IMR-90 (cell line): Measurements from ENCODE around the gene DOCK4. TPM values are rescaled to one million over a fixed set of nuclear protein-coding genes. Genes with fewer than 3 reads are reported as not detected.

Experiments used
- ATAC-seq: fragments of 200-7000 bp; cut with Tn5 transposase; 2 replicates; pipeline ENCODE4 v1.9.1; 2020; ENCODE audit warnings: low read depth, mild to moderate bottlenecking, moderate library complexity
- BruUV-seq: library from RNA; stranded (reverse); fragments of 400-500 nt; replicated peaks from 2 replicates; lab custom pipeline; 2021; lab: Mats Ljungman, UMichigan
- CTCF ChIA-PET: fragments of 300-600 bp; formaldehyde crosslinking; extraction: SDS; loops from one replicate; lab custom pipeline; 2021; ENCODE audit warnings: antibody characterized with exemption; lab: Yijun Ruan, JAX
- POLR2A ChIA-PET: fragments of 300-600 bp; sonication (Branson Sonifier 250); formaldehyde crosslinking; loops from one replicate; lab custom pipeline; 2022; ENCODE audit warnings: antibody characterized with exemption; ENCODE audit not compliant: unreplicated experiment; lab: Charles Lee
- DNase-seq: peaks from one replicate; pipeline ENCODE4 v3.0.0; 2013
- H2AFZ ChIP-seq: replicated peaks from 2 replicates; pipeline ENCODE3; 2013; ENCODE audit warnings: low read length, mild to moderate bottlenecking; ENCODE audit not compliant: poor library complexity
- H2AK5ac ChIP-seq: 2 replicates; pipeline ENCODE4 v1.6.1; 2013; ENCODE audit warnings: low read depth, low read length, inconsistent platforms
- H2AK9ac ChIP-seq: replicated peaks from 2 replicates; pipeline ENCODE3; 2013; ENCODE audit warnings: mild to moderate bottlenecking, low read depth, low read length, moderate library complexity; ENCODE audit not compliant: poor library complexity
- H2BK120ac ChIP-seq: 2 replicates; pipeline ENCODE4 v1.6.1; 2013; ENCODE audit warnings: low read depth, low read length, inconsistent platforms
- H2BK15ac ChIP-seq: 3 replicates; pipeline ENCODE4 v1.6.1; 2013; ENCODE audit warnings: low read depth, low read length, inconsistent platforms
- H2BK20ac ChIP-seq: 2 replicates; pipeline ENCODE4 v1.6.1; 2013; ENCODE audit warnings: low read depth, mild to moderate bottlenecking, inconsistent platforms, low read length, moderate library complexity
- H2BK5ac ChIP-seq: 2 replicates; pipeline ENCODE4 v1.6.1; 2013; ENCODE audit warnings: mild to moderate bottlenecking, low read depth, low read length, inconsistent platforms; ENCODE audit not compliant: poor library complexity, severe bottlenecking
- H3K14ac ChIP-seq: replicated peaks from 2 replicates; pipeline ENCODE4 v1.6.1; 2013; ENCODE audit warnings: low read depth, low read length, inconsistent platforms
- H3K18ac ChIP-seq: 2 replicates; pipeline ENCODE4 v1.6.1; 2013; ENCODE audit warnings: low read depth, low read length, control low read depth
- H3K23ac ChIP-seq: 2 replicates; pipeline ENCODE4 v1.6.1; 2013; ENCODE audit warnings: low read depth, low read length, inconsistent platforms
- H3K27ac ChIP-seq: 2 replicates; pipeline ENCODE4 v1.5.1; 2013; ENCODE audit warnings: mild to moderate bottlenecking, control low read depth, low read length; ENCODE audit not compliant: insufficient read depth
- H3K27me3 ChIP-seq: 2 replicates; pipeline ENCODE4 v1.6.1; 2013; ENCODE audit warnings: low read length; ENCODE audit not compliant: control insufficient read depth, insufficient read depth
- H3K36me3 ChIP-seq: 2 replicates; pipeline ENCODE4 v1.6.1; 2013; ENCODE audit warnings: low read length, mixed read lengths; ENCODE audit not compliant: control insufficient read depth, insufficient read depth
- H3K4ac ChIP-seq: 2 replicates; pipeline ENCODE4 v1.6.1; 2013; ENCODE audit warnings: low read depth, low read length, inconsistent platforms
- H3K4me1 ChIP-seq: 2 replicates; pipeline ENCODE4 v1.6.1; 2013; ENCODE audit warnings: low read length, mixed read lengths; ENCODE audit not compliant: control insufficient read depth, insufficient read depth
- H3K4me2 ChIP-seq: 2 replicates; pipeline ENCODE4 v1.6.1; 2013; ENCODE audit warnings: low read depth, mild to moderate bottlenecking, control low read depth, low read length, moderate library complexity
- H3K4me3 ChIP-seq: 2 replicates; pipeline ENCODE4 v1.5.1; 2013; ENCODE audit warnings: low read depth, mild to moderate bottlenecking, control low read depth, low read length, moderate library complexity; ENCODE audit not compliant: insufficient read depth
- H3K56ac ChIP-seq: 2 replicates; pipeline ENCODE4 v1.6.1; 2013; ENCODE audit warnings: low read length, inconsistent platforms; ENCODE audit not compliant: insufficient read depth; ENCODE audit errors: extremely low read depth
- H3K79me1 ChIP-seq, 2 experiments: 2 replicates each; pipeline ENCODE4 v1.6.1; 2013; ENCODE audit warnings: low read length in 2 of 2, inconsistent platforms in 1 of 2, low read depth in 1 of 2
- H3K9ac ChIP-seq: 2 replicates; pipeline ENCODE4 v1.6.1; 2013; ENCODE audit warnings: low read depth, low read length, control low read depth
- H3K9me1 ChIP-seq: 2 replicates; pipeline ENCODE4 v1.6.1; 2013; ENCODE audit warnings: low read length, inconsistent platforms; ENCODE audit not compliant: insufficient read depth
- H3K9me3 ChIP-seq: 2 replicates; pipeline ENCODE4 v1.6.1; 2013; ENCODE audit warnings: low read length; ENCODE audit not compliant: control insufficient read depth, insufficient read depth
- H4K20me1 ChIP-seq: 2 replicates; pipeline ENCODE4 v1.6.1; 2013; ENCODE audit warnings: low read length, inconsistent platforms; ENCODE audit not compliant: insufficient read depth
- H4K5ac ChIP-seq: 2 replicates; pipeline ENCODE4 v1.6.1; 2013; ENCODE audit warnings: mild to moderate bottlenecking, low read depth, low read length, control low read depth
- H4K8ac ChIP-seq, 2 experiments: 2 replicates each; pipeline ENCODE4 v1.6.1; 2013; ENCODE audit warnings: low read depth in 2 of 2, low read length in 2 of 2, control low read depth in 1 of 2, inconsistent platforms in 1 of 2
- H4K91ac ChIP-seq: 2 replicates; pipeline ENCODE4 v1.6.1; 2013; ENCODE audit warnings: low read depth, low read length, inconsistent platforms; ENCODE audit not compliant: insufficient read depth
- RAD21 ChIP-seq: IDR thresholded peaks from 2 replicates; pipeline ENCODE4 v1.6.1; 2012; ENCODE audit warnings: low read length, improper control_type of control experiment
- WGBS, 2 experiments: methylation state at CpG; one replicate each; pipeline versions ENCODE4 v1.1.5 to v1.1.7; 2013; ENCODE audit warnings: missing lambda C conversion rate in 2 of 2; ENCODE audit not compliant: insufficient read length in 1 of 2; ENCODE audit errors: extremely low coverage in 2 of 2; 5-methylcytosine and 5-hydroxymethylcytosine counted together
- dilution Hi-C: fragments of 300-500 bp; cut with HindIII; formaldehyde crosslinking; loops from one replicate; pipeline ENCODE4 v1.14.3; 2018; ENCODE audit warnings: low sequenced_read_pairs; ENCODE audit not compliant: unreplicated experiment
- in situ Hi-C: fragments of 300-500 bp; cut with MboI; formaldehyde crosslinking; loops from 3 replicates; pipeline ENCODE4 v1.14.3; 2019; ENCODE audit warnings: low sequenced_read_pairs, inconsistent platforms, mixed read lengths
- intact Hi-C: fragments of 100-400 bp; cut with micrococcal nuclease; formaldehyde crosslinking; loops from 2 replicates; pipeline ENCODE4 v1.10.0; 2022
- polyA plus RNA-seq, 3 experiments: library from polyadenylated mRNA; depleted of rRNA; stranded (reverse); fragments of >200 nt; gene quantifications; 2 replicates each; pipeline ENCODE4 v1.2.3, GENCODE V29; 2012; ENCODE audit warnings: low replicate concordance in 1 of 3
- total RNA-seq: library from RNA; depleted of rRNA; stranded (reverse); fragments of >200 nt; gene quantifications from 2 replicates; pipeline ENCODE4 v1.2.3, GENCODE V29; 2012

Gene DOCK4
- total and polyA plus RNA-seq, 2 of the 4 experiments (the other 2 are of a cell fraction): 4.4 to 12.2 TPM

- Histone ChIP-seq H2AK9ac (no peak overlapping the region), H2AK5ac (no peak overlapping the region), H3K4me1 (peaks cover 2% of the 10 kb centered on the region; the same call in 1 of the 2 replicates), H4K5ac (no peak overlapping the region), H3K79me1 (peaks cover 3 to 8% of the 10 kb centered on the region in 2 experiments; a peak in 3 of 4 replicates), H2AFZ (no peak overlapping the region), H3K9me1 (no peaks in the 10 kb centered on the region), H2BK15ac (no peak overlapping the region), H3K27me3 (no peaks in the 10 kb centered on the region), H4K20me1 (no peaks in the 10 kb centered on the region; the same call in 1 of the 2 replicates), H3K4ac (no peak overlapping the region), H3K18ac (no peak overlapping the region), H3K56ac (no peak overlapping the region), H3K23ac (no peak overlapping the region), H2BK120ac (no peak overlapping the region), H3K4me3 (no peak overlapping the region), H3K14ac (no peak overlapping the region), H4K91ac (no peak overlapping the region), H3K4me2 (no peak overlapping the region), H2BK5ac (no peak overlapping the region), H3K27ac (no peak overlapping the region), H3K9ac (no peak overlapping the region), H2BK20ac (no peak overlapping the region), H4K8ac (no peak overlapping the region), H3K36me3 (no peaks in the 10 kb centered on the region), H3K9me3 (no peaks in the 10 kb centered on the region)
- dilution Hi-C loops (no loop called here), intact Hi-C loops (no loop called here), in situ Hi-C loops (no loop called here)
- WGBS, 2 experiments: 83% methylated on average over 1 of the region's 5 CpGs; no CpG with 5 or more reads in 1 of the 2 experiments
- TF ChIP-seq RAD21: no peak
- POLR2A ChIA-PET: no interaction called here
- ATAC-seq: no peak
- CTCF ChIA-PET: no interaction called here
- DNase-seq: no peak
- no TSS peak for BruUV-seq
Measured at GRCh38 chr7:112064627-112065385, 141.4 kb downstream of the DOCK4 start.
